H9 (cell line): ENCODE data around the gene CSTF1. TPM values are rescaled to one million over a fixed set of nuclear protein-coding genes. Genes with fewer than 3 reads are reported as not detected.

ENCODE experiments used
- DNase-seq: peaks from one replicate; pipeline ENCODE4 v3.0.0-alpha.2; 2017
- H2AFZ ChIP-seq: one replicate; pipeline ENCODE4 v1.6.1; 2013; ENCODE audit warnings: mild to moderate bottlenecking, low read length, control low read depth, moderate library complexity
- H2AK5ac ChIP-seq: 2 replicates; pipeline ENCODE4 v1.6.1; 2013; ENCODE audit warnings: low read length, control low read depth, mixed read lengths; ENCODE audit not compliant: insufficient read length
- H2BK120ac ChIP-seq: one replicate; pipeline ENCODE4 v1.6.1; 2013; ENCODE audit warnings: low read depth, mild to moderate bottlenecking, low read length, control low read depth, inconsistent platforms; ENCODE audit not compliant: poor library complexity, severe bottlenecking
- H2BK12ac ChIP-seq: 2 replicates; pipeline ENCODE4 v1.6.1; 2013; ENCODE audit warnings: low read length, control low read depth, mixed read lengths, low read depth; ENCODE audit not compliant: insufficient read length
- H2BK15ac ChIP-seq: 2 replicates; pipeline ENCODE4 v1.6.1; 2013; ENCODE audit warnings: low read depth, low read length, control low read depth
- H2BK20ac ChIP-seq: one replicate; pipeline ENCODE4 v1.6.1; 2013; ENCODE audit warnings: low read depth, mild to moderate bottlenecking, low read length, control low read depth, inconsistent platforms; ENCODE audit not compliant: poor library complexity, severe bottlenecking
- H2BK5ac ChIP-seq: 2 replicates; pipeline ENCODE4 v1.6.1; 2013; ENCODE audit warnings: low read length, control low read depth, mixed read lengths; ENCODE audit not compliant: insufficient read length
- H3K14ac ChIP-seq: 2 replicates; pipeline ENCODE4 v1.6.1; 2013; ENCODE audit warnings: low read length, control low read depth; ENCODE audit not compliant: insufficient read depth
- H3K18ac ChIP-seq: 2 replicates; pipeline ENCODE4 v1.6.1; 2013; ENCODE audit warnings: low read depth, mild to moderate bottlenecking, mixed read lengths, low read length, control low read depth; ENCODE audit not compliant: insufficient read length
- H3K23ac ChIP-seq: 2 replicates; pipeline ENCODE4 v1.6.1; 2013; ENCODE audit warnings: low read length, control low read depth, mixed read lengths, low read depth; ENCODE audit not compliant: insufficient read length
- H3K23me2 ChIP-seq: 2 replicates; pipeline ENCODE4 v1.6.1; 2013; ENCODE audit warnings: low read depth, mild to moderate bottlenecking, mixed read lengths, low read length, control low read depth; ENCODE audit not compliant: insufficient read length, poor library complexity, severe bottlenecking
- H3K27ac ChIP-seq: 2 replicates; pipeline ENCODE4 v1.5.1; 2013; ENCODE audit warnings: low read length, control low read depth, mixed read lengths, low read depth; ENCODE audit not compliant: insufficient read length
- H3K27me3 ChIP-seq: 2 replicates; pipeline ENCODE4 v1.6.1; 2013; ENCODE audit warnings: low read length, control low read depth, inconsistent platforms; ENCODE audit not compliant: insufficient read depth
- H3K4ac ChIP-seq: 2 replicates; pipeline ENCODE4 v1.6.1; 2013; ENCODE audit warnings: low read depth, mild to moderate bottlenecking, control low read depth, inconsistent platforms, low read length, moderate library complexity
- H3K4me1 ChIP-seq: 2 replicates; pipeline ENCODE4 v1.6.1; 2013; ENCODE audit warnings: low read length, control low read depth, inconsistent platforms; ENCODE audit not compliant: insufficient read depth
- H3K4me2 ChIP-seq: 2 replicates; pipeline ENCODE4 v1.6.1; 2013; ENCODE audit warnings: low read length, control low read depth, mixed read lengths; ENCODE audit not compliant: insufficient read length, insufficient read depth
- H3K56ac ChIP-seq: 2 replicates; pipeline ENCODE4 v1.6.1; 2013; ENCODE audit warnings: low read depth, mild to moderate bottlenecking, mixed read lengths, low read length, control low read depth; ENCODE audit not compliant: insufficient read length
- H3K79me1 ChIP-seq: 2 replicates; pipeline ENCODE4 v1.6.1; 2013; ENCODE audit warnings: low read depth, mild to moderate bottlenecking, moderate library complexity, low read length, control low read depth, inconsistent platforms; ENCODE audit not compliant: insufficient read depth, poor library complexity, severe bottlenecking
- H3K79me2 ChIP-seq: 2 replicates; pipeline ENCODE4 v1.6.1; 2013; ENCODE audit warnings: low read length, control low read depth, inconsistent platforms; ENCODE audit not compliant: insufficient read depth
- H3K9ac ChIP-seq: 2 replicates; pipeline ENCODE4 v1.6.1; 2013; ENCODE audit warnings: low read length, control low read depth, mixed read lengths; ENCODE audit not compliant: insufficient read length; ENCODE audit errors: extremely low read depth
- H3K9me3 ChIP-seq: one replicate; pipeline ENCODE4 v1.6.1; 2013; ENCODE audit warnings: low read depth, low read length, inconsistent platforms; ENCODE audit not compliant: control insufficient read depth
- H3T11ph ChIP-seq: one replicate; pipeline ENCODE4 v1.6.1; 2013; ENCODE audit warnings: mild to moderate bottlenecking, low read length, control low read depth, inconsistent platforms
- H4K20me1 ChIP-seq: one replicate; pipeline ENCODE4 v1.6.1; 2013; ENCODE audit not compliant: control insufficient read depth, insufficient read length, insufficient read depth
- H4K5ac ChIP-seq: 2 replicates; pipeline ENCODE4 v1.6.1; 2013; ENCODE audit warnings: low read depth, mild to moderate bottlenecking, mixed read lengths, low read length, control low read depth; ENCODE audit not compliant: insufficient read length
- H4K8ac ChIP-seq: replicated peaks from 2 replicates; pipeline ENCODE4 v1.6.1; 2013; ENCODE audit warnings: low read length, control low read depth, mixed read lengths, low read depth; ENCODE audit not compliant: insufficient read length
- H4K91ac ChIP-seq: 2 replicates; pipeline ENCODE4 v1.6.1; 2013; ENCODE audit warnings: low read depth, mild to moderate bottlenecking, moderate library complexity, mixed read lengths, low read length, control low read depth; ENCODE audit not compliant: insufficient read length
- H3K27ac Mint-ChIP-seq, 3 experiments: 2 replicates in 2 of 3; 3 replicates in 1 of 3; pipeline ENCODE4 v1.8.0; 2020 to 2021; ENCODE audit warnings: mixed read lengths in 3 of 3, mild to moderate bottlenecking in 1 of 3, moderate library complexity in 1 of 3
- H3K27me3 Mint-ChIP-seq: 2 replicates; pipeline ENCODE4 v1.8.0; 2021; ENCODE audit warnings: low read depth, mild to moderate bottlenecking, moderate library complexity, mixed read lengths
- H3K36me3 Mint-ChIP-seq, 3 experiments: 2 replicates in 2 of 3; 3 replicates in 1 of 3; pipeline ENCODE4 v1.8.0; 2020 to 2021; ENCODE audit warnings: low read depth in 3 of 3, mixed read lengths in 3 of 3; ENCODE audit not compliant: insufficient read depth in 1 of 3
- H3K4me1 Mint-ChIP-seq, 2 experiments: 2 replicates each; pipeline ENCODE4 v1.8.0; 2020; ENCODE audit warnings: mixed read lengths in 2 of 2
- H3K4me3 Mint-ChIP-seq, 2 experiments: 2 replicates in 1 of 2; 3 replicates in 1 of 2; pipeline ENCODE4 v1.8.0; 2020 to 2021; ENCODE audit warnings: mild to moderate bottlenecking in 2 of 2, mixed read lengths in 2 of 2, moderate library complexity in 1 of 2
- H3K9me3 Mint-ChIP-seq, 2 experiments: 2 replicates in 1 of 2; 3 replicates in 1 of 2; pipeline ENCODE4 v1.8.0; 2020; ENCODE audit warnings: mild to moderate bottlenecking in 2 of 2, mixed read lengths in 2 of 2, moderate library complexity in 1 of 2
- WGBS: extraction: QIAGEN DNeasy Blood & Tissue Kit; methylation state at CpG from one replicate; pipeline ENCODE4 v1.1.7; 2013; ENCODE audit warnings: missing lambda C conversion rate, low lambda C conversion rate, mixed read lengths; ENCODE audit not compliant: insufficient read length; ENCODE audit errors: extremely low coverage; 5-methylcytosine and 5-hydroxymethylcytosine counted together
- total RNA-seq: library from RNA; stranded (reverse); gene quantifications from 2 replicates; pipeline ENCODE4 v1.2.1, GENCODE V29; 2021
- TF ChIP-seq, protein P1 (sequence below): fragments of 200-600 bp; sonication (generic); conservative IDR thresholded peaks from 3 replicates; pipeline ENCODE4 v1.8.0; 2021; ENCODE audit warnings: antibody characterized with exemption, mild to moderate bottlenecking

Gene CSTF1
- total RNA-seq, 1 experiment from 2014 or later, result 72.9 TPM

DNA sequence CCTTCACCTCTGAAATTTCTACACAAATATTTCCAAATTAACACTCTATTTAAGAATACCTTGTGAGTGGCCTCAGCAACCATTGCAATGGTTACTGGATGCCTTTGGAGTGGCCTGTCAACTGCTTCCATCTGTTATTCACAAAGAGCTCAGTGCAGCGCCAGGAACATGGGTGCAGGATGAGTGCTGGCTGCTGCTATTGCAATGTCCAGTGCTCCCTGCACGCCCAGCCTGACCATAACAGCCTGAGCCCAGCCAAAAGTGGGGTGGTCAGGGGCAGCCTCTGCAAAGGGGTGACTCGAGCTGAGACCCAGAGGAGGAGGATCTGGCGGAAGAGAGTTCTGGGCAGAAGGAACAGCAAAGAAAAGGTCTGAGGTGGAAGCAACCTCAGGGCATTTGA, 38.0 kb downstream of the CSTF1 start:
- Histone ChIP-seq H3K56ac (no peak overlapping the region), H2BK120ac (no peak overlapping the region), H3K79me2 (no peaks in the 10 kb centered on the region), H3K79me1 (no peaks in the 10 kb centered on the region), H3K27me3 (peaks cover 2% of the 10 kb centered on the region; the same call in 1 of the 2 replicates), H3K23ac (no peak overlapping the region), H3K4ac (no peak overlapping the region), H2BK15ac (no peak overlapping the region), H2AFZ (no peak overlapping the region), H3K9me3 (no peaks in the 10 kb centered on the region), H4K91ac (no peak overlapping the region), H3K4me2 (no peak overlapping the region), H3T11ph (no peak overlapping the region), H4K8ac (no peak overlapping the region), H2BK5ac (no peak overlapping the region), H3K23me2 (no peaks in the 10 kb centered on the region), H2AK5ac (no peak overlapping the region), H3K27ac (no peak overlapping the region), H3K18ac (no peak overlapping the region), H2BK20ac (no peak overlapping the region), H2BK12ac (no peak overlapping the region), H3K9ac (no peak overlapping the region), H3K4me1 (no peaks in the 10 kb centered on the region), H4K20me1 (no peaks in the 10 kb centered on the region), H4K5ac (no peak overlapping the region), H3K14ac (no peak overlapping the region; the same call in 1 of the 2 replicates)
- H3K27me3 Mint-ChIP-seq, result peaks cover 44% of the 10 kb centered on the region
- TF ChIP-seq, protein P1, sequence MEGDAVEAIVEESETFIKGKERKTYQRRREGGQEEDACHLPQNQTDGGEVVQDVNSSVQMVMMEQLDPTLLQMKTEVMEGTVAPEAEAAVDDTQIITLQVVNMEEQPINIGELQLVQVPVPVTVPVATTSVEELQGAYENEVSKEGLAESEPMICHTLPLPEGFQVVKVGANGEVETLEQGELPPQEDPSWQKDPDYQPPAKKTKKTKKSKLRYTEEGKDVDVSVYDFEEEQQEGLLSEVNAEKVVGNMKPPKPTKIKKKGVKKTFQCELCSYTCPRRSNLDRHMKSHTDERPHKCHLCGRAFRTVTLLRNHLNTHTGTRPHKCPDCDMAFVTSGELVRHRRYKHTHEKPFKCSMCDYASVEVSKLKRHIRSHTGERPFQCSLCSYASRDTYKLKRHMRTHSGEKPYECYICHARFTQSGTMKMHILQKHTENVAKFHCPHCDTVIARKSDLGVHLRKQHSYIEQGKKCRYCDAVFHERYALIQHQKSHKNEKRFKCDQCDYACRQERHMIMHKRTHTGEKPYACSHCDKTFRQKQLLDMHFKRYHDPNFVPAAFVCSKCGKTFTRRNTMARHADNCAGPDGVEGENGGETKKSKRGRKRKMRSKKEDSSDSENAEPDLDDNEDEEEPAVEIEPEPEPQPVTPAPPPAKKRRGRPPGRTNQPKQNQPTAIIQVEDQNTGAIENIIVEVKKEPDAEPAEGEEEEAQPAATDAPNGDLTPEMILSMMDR, result no peak
- no peaks in the 10 kb centered on the region for H3K9me3 Mint-ChIP-seq
- no peak overlapping the region for H3K4me3 Mint-ChIP-seq
- no peaks in the 10 kb centered on the region for H3K36me3 Mint-ChIP-seq
- H3K4me1 Mint-ChIP-seq, result no peaks in the 10 kb centered on the region
- WGBS, result no CpG with 5 or more reads among the region's 4 CpGs
- no peak for DNase-seq
- no peak overlapping the region for H3K27ac Mint-ChIP-seq
